ENCODE data around the gene FBXL7.

GRCh38 chr5:15877914-15878313 lies 377.9 kb downstream of the FBXL7 start:
- TF ChIP-seq EP300 (IDR thresholded peaks at IDR 0.05; ENCODE audit: borderline replicate concordance in 1 of 2, low read depth in 2 of 2, low read length in 2 of 2) (no peak), CBX8 (IDR thresholded peaks at IDR 0.05; ENCODE audit: borderline replicate concordance, low read depth, low read length) (no peak), RAD21 (IDR thresholded peaks at IDR 0.05 in 1 of 2, conservative IDR thresholded peaks at IDR 0.05 in 1 of 2; ENCODE audit: low read depth in 2 of 2, low read length in 2 of 2) (no peak), POU5F1 (IDR thresholded peaks at IDR 0.05; ENCODE audit: low read depth, low read length) (no peak), SP2 (IDR thresholded peaks at IDR 0.05; ENCODE audit: low read length) (no peak), EGR1 (IDR thresholded peaks at IDR 0.05; ENCODE audit: borderline replicate concordance, low read depth, low read length) (no peak), POLR2A (IDR thresholded peaks at IDR 0.05; ENCODE audit: control extremely low read depth in 1 of 2, low read depth in 2 of 2, low read length in 2 of 2) (no peak), CTCF (IDR thresholded peaks at IDR 0.05; ENCODE audit: control extremely low read depth in 1 of 3, insufficient read depth in 1 of 3, low read depth in 1 of 3, low read length in 3 of 3) (no peak), SRF (IDR thresholded peaks at IDR 0.05; ENCODE audit: low read depth, low read length) (no peak), TAF1 (IDR thresholded peaks at IDR 0.05; ENCODE audit: low read depth, low read length) (no peak), PHF8 (conservative IDR thresholded peaks at IDR 0.05; ENCODE audit: low read depth, low read length) (no peak), CHD1 (IDR thresholded peaks at IDR 0.05; ENCODE audit: low read depth, low read length) (no peak), POLR2AphosphoS5 (IDR thresholded peaks at IDR 0.05; ENCODE audit: low read depth, low read length) (no peak), CHD2 (IDR thresholded peaks at IDR 0.05; ENCODE audit: low read length) (no peak)

All from H1 (cell line).